ENCODE data around the gene THSD7A.
A peak's percentile ranks its signal among the peaks of the same experiment; 100 is the strongest.
"Not testable (repeated sequence)": the region's sequence is repeated elsewhere in the genome, so short reads cannot be mapped to it uniquely, and the experiment has no call there.

THSD7A gene

DNA sequence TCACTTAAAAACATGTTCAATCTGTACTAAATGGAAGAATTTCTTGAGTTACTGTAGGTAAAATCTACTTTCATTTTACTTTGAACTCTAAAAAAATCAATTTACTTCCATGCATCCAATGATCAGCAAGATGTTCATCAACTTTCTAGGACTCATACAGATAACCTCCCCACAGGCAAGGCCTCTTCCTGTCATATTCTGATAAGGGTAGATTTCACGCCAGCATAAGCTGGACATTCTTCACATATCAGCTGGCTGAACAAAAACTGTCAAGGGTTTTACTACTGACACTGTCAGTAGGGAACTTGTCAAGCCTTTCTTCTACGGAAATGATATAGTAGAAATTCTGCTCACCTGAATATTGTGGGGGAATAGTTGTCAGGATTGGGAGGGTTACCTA, 244.9 kb downstream of the THSD7A start:
- no peak for DNase-seq (ENCODE audit: low read depth)

DNA sequence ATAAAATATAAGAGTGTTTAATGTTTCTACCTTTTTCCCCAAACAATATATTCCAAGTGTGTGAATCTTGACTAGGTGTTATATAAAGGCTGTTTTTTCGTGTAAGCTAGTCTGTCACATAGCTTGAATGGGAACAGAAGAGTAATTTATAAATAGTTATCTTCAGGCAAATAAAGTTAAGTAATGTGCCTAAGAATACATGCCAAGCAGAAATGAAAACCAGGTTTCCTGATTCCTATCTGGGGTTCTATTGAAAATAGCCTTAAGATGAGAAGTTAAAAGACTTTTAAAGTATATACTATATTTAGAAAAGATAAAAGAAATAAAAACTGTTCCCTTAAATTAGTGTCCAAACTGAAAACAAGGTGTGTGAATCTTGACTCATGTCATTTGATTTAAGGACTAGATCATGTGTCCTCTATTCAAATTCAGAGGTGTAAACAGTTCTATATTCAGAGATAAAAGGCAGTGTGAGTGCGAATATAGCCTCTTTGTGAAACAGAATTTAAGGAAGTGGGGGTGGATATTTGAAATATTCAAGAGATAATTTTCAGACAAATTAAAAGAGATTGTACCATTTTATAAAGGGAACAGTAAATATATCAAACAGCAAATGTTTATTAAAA, 247.5 kb downstream of the THSD7A start:
- DNase-seq (ENCODE audit: low read depth) = no peak

- peak; percentile 11 for DNase-seq (ENCODE audit: low read depth)
Measured at GRCh38 chr7:11579141-11579540, 252.9 kb downstream of the THSD7A start.

GRCh38 chr7:11576310-11576709, 255.7 kb downstream of the THSD7A start:
- no peak for DNase-seq (ENCODE audit: low read depth)

GRCh38 chr7:11573128-11573750, 258.8 kb downstream of the THSD7A start:
- no peak for DNase-seq (ENCODE audit: low read depth)

GRCh38 chr7:11570922-11571550, 261.0 kb downstream of the THSD7A start:
- DNase-seq (ENCODE audit: low read depth) = peak; percentile 21

GRCh38 chr7:11570205-11570604, 261.8 kb downstream of the THSD7A start:
- no peak for DNase-seq (ENCODE audit: low read depth)

DNA sequence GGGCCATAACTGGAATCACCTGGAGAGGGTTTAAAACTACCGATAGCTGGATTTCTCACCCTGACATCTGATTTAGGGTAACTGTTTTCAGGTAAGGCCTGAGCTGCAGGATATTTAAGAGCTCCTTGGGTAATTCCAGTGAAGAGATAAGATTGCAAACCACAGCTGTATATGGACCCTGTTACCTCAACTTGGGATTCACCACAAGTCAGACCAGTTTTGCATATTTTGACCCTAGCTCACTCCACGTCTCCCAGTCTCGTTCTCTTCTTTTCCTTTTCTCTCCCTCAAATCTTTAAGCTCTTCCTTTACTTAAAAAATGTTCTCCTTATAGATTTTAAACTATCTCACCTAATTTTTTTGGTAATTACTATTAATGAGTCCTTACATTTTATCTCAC, 264.4 kb downstream of the THSD7A start:
- DNase-seq (ENCODE audit: low read depth) = no peak

DNA sequence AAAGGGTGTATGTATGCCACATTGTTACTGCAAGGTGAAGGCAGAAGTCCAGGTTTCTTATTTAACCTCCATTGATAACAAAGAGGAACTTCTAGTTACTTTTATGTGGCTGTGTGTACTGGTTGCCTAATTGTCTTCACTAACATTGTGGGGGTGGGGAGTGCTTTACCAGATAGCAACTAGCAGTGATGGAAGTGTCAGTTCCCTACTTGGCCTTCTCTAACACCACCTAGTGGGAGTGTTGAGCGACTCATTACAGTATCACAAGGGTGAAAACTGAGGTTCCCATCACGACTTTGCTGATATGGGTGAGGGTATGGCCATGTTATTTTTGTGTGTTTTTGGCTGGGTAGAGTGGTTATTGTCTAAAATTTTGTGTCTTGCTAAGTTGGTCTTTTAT, 274.4 kb downstream of the THSD7A start:
- peak; percentile 75 for DNase-seq (ENCODE audit: low read depth)

GRCh38 chr7:11552676-11553296, 279.2 kb downstream of the THSD7A start:
- DNase-seq (ENCODE audit: low read depth) = no peak

- no peak for DNase-seq (ENCODE audit: low read depth)
Measured at GRCh38 chr7:11551470-11551869, 280.5 kb downstream of the THSD7A start.

DNA sequence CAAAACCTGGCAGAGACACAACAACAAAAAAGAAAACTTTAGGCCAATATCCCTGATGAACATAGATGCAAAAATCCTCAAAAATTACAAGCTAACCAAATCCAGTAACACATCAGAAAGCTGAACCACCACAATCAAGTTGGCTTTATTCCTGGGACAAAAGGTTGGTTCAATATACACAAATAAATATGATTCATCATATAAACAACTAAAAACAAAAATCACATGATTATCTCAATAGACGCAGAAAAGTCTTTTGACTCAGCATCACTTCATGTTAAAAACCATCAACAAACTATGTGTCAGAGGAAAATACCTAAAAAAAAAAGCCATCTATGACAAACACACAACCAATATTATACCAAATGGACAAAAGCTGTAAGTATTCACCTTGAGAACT, 283.5 kb downstream of the THSD7A start:
- DNase-seq (ENCODE audit: low read depth) = peak; percentile 59

GRCh38 chr7:11541330-11541729, 290.7 kb downstream of the THSD7A start:
- no peak for DNase-seq (ENCODE audit: low read depth)

DNA sequence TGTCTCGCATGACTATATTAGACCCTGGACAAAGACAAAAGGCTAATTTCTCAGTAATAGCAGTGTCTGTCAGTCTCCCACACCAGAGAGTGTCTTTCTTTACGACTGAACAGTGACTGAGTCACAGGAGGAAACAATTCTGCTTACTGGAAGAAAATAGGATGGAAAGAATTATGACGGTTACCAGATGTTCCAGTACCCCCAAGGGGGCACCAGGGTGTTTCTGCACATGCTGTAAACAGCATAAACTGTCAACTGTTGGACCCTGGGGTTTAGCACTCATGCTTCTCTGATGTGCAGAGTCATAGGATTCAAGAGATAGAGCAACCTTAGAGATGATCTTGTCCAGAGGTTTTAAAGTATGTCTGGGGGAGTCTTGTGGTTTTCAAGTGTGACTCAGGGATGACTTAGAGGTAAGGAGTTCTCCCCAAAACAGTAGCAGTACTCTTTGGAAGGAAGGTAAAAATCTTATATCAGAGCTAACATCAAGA, 291.7 kb downstream of the THSD7A start:
- DNase-seq (ENCODE audit: low read depth) = peak; percentile 74

DNA sequence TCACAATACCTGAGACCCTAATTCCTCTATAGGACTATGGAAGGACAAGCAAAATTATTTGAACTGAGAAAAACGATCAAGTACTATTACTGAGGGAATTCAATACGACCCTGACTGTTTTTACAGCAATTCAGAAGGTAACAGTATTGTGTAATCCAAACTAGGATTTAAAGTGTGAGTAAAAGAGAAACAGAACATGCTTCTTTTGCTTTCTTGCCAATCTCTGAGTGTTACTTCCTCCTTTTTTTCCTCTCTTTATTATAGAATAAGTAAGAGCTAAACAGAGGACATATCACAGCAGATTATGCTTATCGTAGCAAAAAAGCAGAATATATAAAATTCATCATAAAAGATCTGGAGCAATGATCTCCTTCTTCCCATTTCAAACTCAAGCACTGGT, 292.1 kb downstream of the THSD7A start:
- peak; percentile 61 for DNase-seq (ENCODE audit: low read depth)

- no peak for DNase-seq (ENCODE audit: low read depth)
Measured at GRCh38 chr7:11538751-11539299, 293.2 kb downstream of the THSD7A start.

GRCh38 chr7:11533229-11533820, 298.7 kb downstream of the THSD7A start:
- peak; percentile 18 for DNase-seq (ENCODE audit: low read depth)

DNA sequence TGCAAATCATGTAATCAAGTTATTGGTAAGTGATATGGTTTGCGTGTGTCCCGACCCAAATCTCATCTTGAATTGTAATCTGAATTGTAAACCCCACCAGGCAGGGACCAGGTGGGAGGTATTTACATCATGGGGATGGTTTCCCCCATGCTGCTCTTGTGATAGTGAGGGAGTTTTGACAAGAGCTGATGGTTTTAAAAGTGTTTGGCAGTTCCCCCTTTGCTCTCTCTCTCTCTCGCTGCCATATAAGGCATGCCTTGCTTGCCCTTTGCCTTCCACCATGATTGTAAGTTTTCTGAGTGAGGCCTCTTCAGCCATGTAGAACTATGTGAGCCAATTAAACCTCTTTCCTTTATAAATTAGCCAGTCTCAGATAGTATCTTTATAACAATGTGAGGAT, 302.6 kb downstream of the THSD7A start:
- no peak for DNase-seq (ENCODE audit: low read depth)

GRCh38 chr7:11527707-11528106, 304.3 kb downstream of the THSD7A start:
- no peak for DNase-seq (ENCODE audit: low read depth)

GRCh38 chr7:11524476-11525397, 307.3 kb downstream of the THSD7A start:
- no peak for DNase-seq (ENCODE audit: low read depth)

- not testable (repeated sequence) for DNase-seq (ENCODE audit: low read depth)
Measured at GRCh38 chr7:11521964-11522499, 310.0 kb downstream of the THSD7A start.
